Uterus (tissue), 4 donors: Measurements from ENCODE around the gene LEPR. TPM values are rescaled to one million over a fixed set of nuclear protein-coding genes. Genes with fewer than 3 reads are reported as not detected.

Experiments used
- DNase-seq, 2 donors: peaks; one replicate each; pipeline ENCODE4 v3.0.0-alpha.2; 2019 to 2020
- H3K27ac ChIP-seq, 2 donors: fragments of 200-600 bp; sonication (generic); 1 replicate in 1 of 2; 2 replicates in 1 of 2; pipeline ENCODE4 v1.5.1; 2016 to 2018
- H3K27me3 ChIP-seq, 2 donors: fragments of 200-600 bp; sonication (generic); one replicate each; pipeline ENCODE4 v1.5.1; 2018 to 2019; ENCODE audit warnings: control low read depth in 1 of 2
- H3K36me3 ChIP-seq, 2 donors: fragments of 200-600 bp; sonication (generic); one replicate each; pipeline ENCODE4 v1.5.1; 2019; ENCODE audit warnings: control low read depth in 1 of 2
- H3K4me1 ChIP-seq, 2 donors: fragments of 200-600 bp; sonication (generic); one replicate each; pipeline ENCODE4 v1.5.1; 2018 to 2019; ENCODE audit warnings: control low read depth in 1 of 2
- H3K4me3 ChIP-seq, 2 donors: fragments of 200-600 bp; sonication (generic); 1 replicate in 1 of 2; 2 replicates in 1 of 2; pipeline ENCODE4 v1.5.1; 2018 to 2019; ENCODE audit warnings: mild to moderate bottlenecking in 1 of 2
- H3K9me3 ChIP-seq, 2 donors: fragments of 200-600 bp; sonication (generic); one replicate each; pipeline ENCODE4 v1.5.1; 2019; ENCODE audit warnings: control low read depth in 1 of 2
- CTCF ChIP-seq, 4 experiments: fragments of 200-600 bp in 2 of 4; fragments of 450-650 bp in 2 of 4; sonication (generic) in 2 of 4; IDR thresholded peaks; one replicate each; pipeline ENCODE4 v1.5.1; 2016 to 2019; ENCODE audit warnings: antibody characterized with exemption in 4 of 4, mild to moderate bottlenecking in 2 of 4, moderate library complexity in 1 of 4
- POLR2A ChIP-seq, 2 donors: fragments of 450-650 bp; IDR thresholded peaks; one replicate each; pipeline ENCODE4 v1.6.1; 2016; ENCODE audit warnings: antibody characterized with exemption in 2 of 2, mild to moderate bottlenecking in 1 of 2, moderate library complexity in 1 of 2
- intact Hi-C: fragments of 100-400 bp; cut with DNase I; formaldehyde crosslinking; loops from one replicate; pipeline ENCODE4 v1.15.1; 2023; ENCODE audit warnings: low total_unique reads
- total RNA-seq, 4 donors: library from RNA; depleted of rRNA in 3 of 4; stranded (reverse); fragments of >200 nt in 3 of 4; gene quantifications; one replicate each; pipeline versions ENCODE4 v1.1.0 to v1.2.4, GENCODE V29; 2014 to 2023
- donor health status: DM: yes; HTN: yes; CAD: no.

LEPR gene
- total RNA-seq, 4 donors from 2014 or later: 55.0 to 87.0 (median 57.9) TPM

- H3K9me3 ChIP-seq: no peaks in the 10 kb centered on the region
- H3K4me1 ChIP-seq: no peaks in the 10 kb centered on the region
- TF ChIP-seq POLR2A (IDR thresholded peaks at IDR 0.05) (no peak), CTCF (IDR thresholded peaks at IDR 0.05) (no peak)
- H3K27ac ChIP-seq: no peak overlapping the region
- H3K4me3 ChIP-seq: no peak overlapping the region
- no peaks in the 10 kb centered on the region for H3K36me3 ChIP-seq
- no peak for DNase-seq
- intact Hi-C loops: no loop called here
- H3K27me3 ChIP-seq: no peaks in the 10 kb centered on the region
Measured at GRCh38 chr1:65417729-65418128, 2.7 kb upstream of the LEPR start.

GRCh38 chr1:65418522-65419185 lies 1.8 kb upstream of the LEPR start:
- intact Hi-C loops: no loop called here
- Histone ChIP-seq H3K4me1 (peaks cover 0 to 8% of the 10 kb centered on the region in 2 donors), H3K4me3 (no peak overlapping the region), H3K9me3 (no peaks in the 10 kb centered on the region), H3K27me3 (no peaks in the 10 kb centered on the region), H3K36me3 (no peaks in the 10 kb centered on the region), H3K27ac (peak overlapping the region in 1 of 2 donors; percentile 84)
- DNase-seq: no peak
- TF ChIP-seq CTCF (IDR thresholded peaks at IDR 0.05): no peak
- TF ChIP-seq POLR2A (IDR thresholded peaks at IDR 0.05): no peak

- Histone ChIP-seq H3K27me3 (no peaks in the 10 kb centered on the region), H3K4me3 (peak overlapping the region; percentile 41 to 87), H3K27ac (peak overlapping the region; percentile 84 to 98), H3K36me3 (no peaks in the 10 kb centered on the region), H3K9me3 (no peaks in the 10 kb centered on the region), H3K4me1 (peaks cover 0 to 9% of the 10 kb centered on the region in 2 donors)
- peak; percentile 34 to 41 for TF ChIP-seq POLR2A (IDR thresholded peaks at IDR 0.05)
- no peak for TF ChIP-seq CTCF (IDR thresholded peaks at IDR 0.05)
- intact Hi-C loops: no loop called here
- peak; percentile 99 for DNase-seq
Measured at GRCh38 chr1:65419681-65420589, 533 bp upstream of the LEPR start.

- peak overlapping the region; percentile 96 to 98 for H3K27ac ChIP-seq
- no peaks in the 10 kb centered on the region for H3K36me3 ChIP-seq
- no peak for DNase-seq
- TF ChIP-seq POLR2A (IDR thresholded peaks at IDR 0.05): no peak
- TF ChIP-seq CTCF (IDR thresholded peaks at IDR 0.05): no peak
- H3K4me1 ChIP-seq: peaks cover 0 to 9% of the 10 kb centered on the region in 2 donors
- intact Hi-C loops: no loop called here
- H3K9me3 ChIP-seq: no peaks in the 10 kb centered on the region
- peak overlapping the region; percentile 87 to 97 for H3K4me3 ChIP-seq
- no peaks in the 10 kb centered on the region for H3K27me3 ChIP-seq
Measured at GRCh38 chr1:65421351-65422025, 1.0 kb downstream of the LEPR start.
